Activated T-helper 1 cell treated with anti-CD3 and anti-CD28 coated beads, Interleukin-12 subunit alpha, Interleukin-12 subunit beta, Interleukin-2, Interleukin-4 antibody, amounts not matched to agents 30 ng/mL and 10 ng/mL and 1 ng/mL, durations not matched to agents 14 hours and 24 hours and 36 hours (primary cell): ENCODE data around the gene GJB1. TPM values are rescaled to one million over a fixed set of nuclear protein-coding genes. Genes with fewer than 3 reads are reported as not detected.
"Not testable (repeated sequence)": the region's sequence is repeated elsewhere in the genome, so short reads cannot be mapped to it uniquely, and the experiment has no call there.

Source experiments
- DNase-seq: peaks from one replicate; pipeline ENCODE4 v3.0.0; 2021; ENCODE audit warnings: low spot score
- H3K27ac Mint-ChIP-seq: one replicate; pipeline ENCODE4 v1.8.0; 2021; ENCODE audit warnings: mild to moderate bottlenecking, mixed read lengths
- H3K27me3 Mint-ChIP-seq: one replicate; pipeline ENCODE4 v1.8.0; 2022; ENCODE audit warnings: mild to moderate bottlenecking, moderate library complexity, mixed read lengths; ENCODE audit not compliant: insufficient read depth
- H3K36me3 Mint-ChIP-seq: one replicate; pipeline ENCODE4 v1.8.0; 2021; ENCODE audit warnings: low read depth, mixed read lengths
- H3K4me1 Mint-ChIP-seq: one replicate; pipeline ENCODE4 v1.8.0; 2021; ENCODE audit warnings: low read depth, mixed read lengths
- H3K4me3 Mint-ChIP-seq: one replicate; pipeline ENCODE4 v1.8.0; 2021; ENCODE audit warnings: mild to moderate bottlenecking, moderate library complexity, mixed read lengths
- H3K9me3 Mint-ChIP-seq: one replicate; pipeline ENCODE4 v1.8.0; 2021; ENCODE audit warnings: mixed read lengths
- intact Hi-C: fragments of 100-400 bp; cut with micrococcal nuclease; formaldehyde crosslinking; loops from one replicate; pipeline ENCODE4 v1.15.1; 2024
- total RNA-seq: library from RNA; stranded (reverse); gene quantifications from 2 replicates; pipeline ENCODE4 v1.2.3, GENCODE V29; 2022

GJB1 gene
- total RNA-seq, result not detected in 2 replicates

- no peaks in the 10 kb centered on the region for H3K36me3 Mint-ChIP-seq
- intact Hi-C loops, result no loop called here
- H3K4me3 Mint-ChIP-seq, result no peak within 1 kb of the TSS
- H3K9me3 Mint-ChIP-seq, result no peaks in the 10 kb centered on the region
- DNase-seq, result no peak
- no peaks in the 10 kb centered on the region for H3K4me1 Mint-ChIP-seq
- peaks cover 1% of the 10 kb centered on the region for H3K27me3 Mint-ChIP-seq
- no peak within 1 kb of the TSS for H3K27ac Mint-ChIP-seq
Observed at GRCh38 chrX:71222929-71223328, at the start of gene GJB1. Gene GJB1, plus strand, starts transcription at chrX:71223224. Its CDS starts 484 bp downstream, at chrX:71223708.

GRCh38 chrX:71173440-71173839 is 49.6 kb upstream of the GJB1 start:
- H3K9me3 Mint-ChIP-seq, result no peaks in the 10 kb centered on the region
- peaks cover 5% of the 10 kb centered on the region for H3K4me1 Mint-ChIP-seq
- H3K4me3 Mint-ChIP-seq, result no peak overlapping the region
- H3K36me3 Mint-ChIP-seq, result peaks cover 23% of the 10 kb centered on the region
- no peak overlapping the region for H3K27ac Mint-ChIP-seq
- no peaks in the 10 kb centered on the region for H3K27me3 Mint-ChIP-seq
- no peak for DNase-seq
- intact Hi-C loops, result no loop called here

- intact Hi-C loops, result loop anchor here (5.0 kb wide), 3 partner anchors 32 to 722 kb away; partner anchors contain the start of gene NLGN3
- Mint-ChIP-seq H3K4me3 (no peak overlapping the region), H3K27ac (no peak overlapping the region), H3K27me3 (no peaks in the 10 kb centered on the region), H3K4me1 (peaks cover 11% of the 10 kb centered on the region), H3K9me3 (no peaks in the 10 kb centered on the region), H3K36me3 (peaks cover 23% of the 10 kb centered on the region)
- DNase-seq, result no peak
Observed at GRCh38 chrX:71174795-71175194, 48.2 kb upstream of the GJB1 start.

GRCh38 chrX:71175531-71175930 is 47.5 kb upstream of the GJB1 start:
- Mint-ChIP-seq H3K36me3 (peaks cover 20% of the 10 kb centered on the region), H3K9me3 (no peaks in the 10 kb centered on the region), H3K27me3 (no peaks in the 10 kb centered on the region), H3K27ac (no peak overlapping the region), H3K4me1 (peaks cover 11% of the 10 kb centered on the region), H3K4me3 (no peak overlapping the region)
- no peak for DNase-seq
- intact Hi-C loops, result loop anchor here (5.0 kb wide), 3 partner anchors 33 to 723 kb away; partner anchors contain the start of gene NLGN3

DNA sequence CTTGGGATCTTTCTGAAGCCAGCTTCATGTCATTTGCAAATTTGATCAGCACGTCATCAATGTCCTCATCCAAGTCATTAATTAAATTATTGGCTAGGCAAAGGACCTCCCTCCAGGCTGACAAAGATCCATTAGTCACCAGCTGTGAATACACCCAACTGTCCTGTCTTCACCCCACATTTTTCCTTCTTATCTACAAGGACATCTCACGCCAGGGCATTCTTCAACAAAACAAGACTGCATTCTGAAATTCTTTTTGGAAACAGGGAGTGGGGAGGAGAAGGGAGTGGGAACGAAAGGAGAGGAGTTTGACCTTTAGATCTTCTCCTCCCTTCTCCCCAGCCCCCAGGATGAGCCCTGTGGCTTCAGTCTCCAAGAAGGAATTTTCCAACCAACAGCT is 45.7 kb upstream of the GJB1 start:
- Mint-ChIP-seq H3K4me3 (no peak overlapping the region), H3K36me3 (peaks cover 21% of the 10 kb centered on the region)
- intact Hi-C loops, result loop anchor here (5.0 kb wide), 3 partner anchors 35 to 725 kb away; partner anchors contain the start of gene NLGN3

GRCh38 chrX:71178908-71179307 is 44.1 kb upstream of the GJB1 start:
- Mint-ChIP-seq H3K36me3 (peaks cover 15% of the 10 kb centered on the region), H3K4me1 (peaks cover 26% of the 10 kb centered on the region), H3K9me3 (no peaks in the 10 kb centered on the region), H3K27ac (no peak overlapping the region), H3K4me3 (no peak overlapping the region), H3K27me3 (no peaks in the 10 kb centered on the region)
- intact Hi-C loops, result loop anchor here (1.0 to 5.0 kb wide), 5 partner anchors 37 to 727 kb away; partner anchors contain the start of gene NLGN3
- peak; percentile 13 for DNase-seq

More for the DNA sequence above, 45.7 kb upstream of the GJB1 start:
- DNase-seq, result no peak
- no peak overlapping the region for H3K27ac Mint-ChIP-seq
- H3K9me3 Mint-ChIP-seq, result no peaks in the 10 kb centered on the region
- H3K27me3 Mint-ChIP-seq, result no peaks in the 10 kb centered on the region
- H3K4me1 Mint-ChIP-seq, result peaks cover 19% of the 10 kb centered on the region

DNA sequence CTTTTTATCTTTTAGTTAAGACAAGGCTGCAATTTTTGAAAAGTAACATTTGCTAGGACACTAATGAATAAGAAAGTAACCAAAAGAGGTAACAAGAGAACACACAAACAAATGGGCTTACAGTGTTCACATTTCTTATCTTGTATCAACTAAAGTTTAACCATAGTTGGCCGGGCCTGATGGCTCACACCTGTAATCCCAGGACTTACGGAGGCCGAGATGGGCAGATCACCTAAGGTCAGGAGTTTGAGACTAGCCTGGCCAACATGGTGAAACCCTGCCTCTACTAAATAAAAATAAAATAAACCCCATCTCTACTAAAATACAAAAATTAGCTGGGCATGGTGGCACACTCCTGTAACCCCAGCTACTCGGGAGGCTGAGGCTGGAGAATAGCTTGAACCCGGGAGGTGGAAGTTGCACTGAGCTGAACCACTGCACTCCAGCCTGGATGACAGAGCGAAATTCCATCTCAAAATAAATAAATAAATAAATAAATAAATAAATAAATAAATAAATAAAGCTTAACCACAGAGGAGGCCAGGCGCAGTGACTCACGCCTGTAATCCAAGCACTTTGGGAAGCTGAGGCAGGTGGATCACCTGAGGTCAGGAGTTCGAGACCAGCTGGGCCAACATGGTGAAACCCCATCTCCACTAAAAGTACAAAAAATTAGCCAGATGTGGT is 42.3 kb upstream of the GJB1 start:
- Mint-ChIP-seq H3K4me3 (peak overlapping the region; percentile 39), H3K4me1 (peaks cover 21% of the 10 kb centered on the region), H3K36me3 (peaks cover 10% of the 10 kb centered on the region), H3K27ac (peak overlapping the region; percentile 23)
- not testable (repeated sequence) for H3K9me3 Mint-ChIP-seq, DNase-seq, H3K27me3 Mint-ChIP-seq
- intact Hi-C loops, result loop anchor here (5.0 kb wide), 1 partner anchor 442 kb away; no protein-coding TSS in a partner anchor

DNA sequence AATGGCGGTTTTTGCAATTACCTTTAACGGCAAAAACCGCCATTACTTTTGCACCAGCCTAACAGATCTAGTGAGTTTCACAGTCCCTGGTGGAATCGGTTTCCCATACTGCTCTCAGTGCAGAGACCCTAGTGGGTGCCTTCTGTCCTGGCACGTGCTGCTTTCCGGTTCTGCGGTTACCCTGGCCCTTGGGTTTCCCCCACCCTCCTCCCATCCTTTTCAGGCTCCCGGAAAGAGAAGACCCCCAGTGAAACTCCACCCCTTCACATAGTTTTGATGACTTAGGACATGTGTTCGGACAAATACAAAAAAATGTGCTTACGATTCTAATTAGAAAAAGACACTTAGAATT is 41.5 kb upstream of the GJB1 start:
- Mint-ChIP-seq H3K27me3 (no peaks in the 10 kb centered on the region), H3K36me3 (peaks cover 10% of the 10 kb centered on the region), H3K4me1 (peaks cover 22% of the 10 kb centered on the region), H3K27ac (peak overlapping the region; percentile 98), H3K4me3 (peak overlapping the region; percentile 91), H3K9me3 (no peaks in the 10 kb centered on the region)
- peak; percentile 29 for DNase-seq
- intact Hi-C loops, result loop anchor here (5.0 kb wide), 1 partner anchor 441 kb away; no protein-coding TSS in a partner anchor

DNA sequence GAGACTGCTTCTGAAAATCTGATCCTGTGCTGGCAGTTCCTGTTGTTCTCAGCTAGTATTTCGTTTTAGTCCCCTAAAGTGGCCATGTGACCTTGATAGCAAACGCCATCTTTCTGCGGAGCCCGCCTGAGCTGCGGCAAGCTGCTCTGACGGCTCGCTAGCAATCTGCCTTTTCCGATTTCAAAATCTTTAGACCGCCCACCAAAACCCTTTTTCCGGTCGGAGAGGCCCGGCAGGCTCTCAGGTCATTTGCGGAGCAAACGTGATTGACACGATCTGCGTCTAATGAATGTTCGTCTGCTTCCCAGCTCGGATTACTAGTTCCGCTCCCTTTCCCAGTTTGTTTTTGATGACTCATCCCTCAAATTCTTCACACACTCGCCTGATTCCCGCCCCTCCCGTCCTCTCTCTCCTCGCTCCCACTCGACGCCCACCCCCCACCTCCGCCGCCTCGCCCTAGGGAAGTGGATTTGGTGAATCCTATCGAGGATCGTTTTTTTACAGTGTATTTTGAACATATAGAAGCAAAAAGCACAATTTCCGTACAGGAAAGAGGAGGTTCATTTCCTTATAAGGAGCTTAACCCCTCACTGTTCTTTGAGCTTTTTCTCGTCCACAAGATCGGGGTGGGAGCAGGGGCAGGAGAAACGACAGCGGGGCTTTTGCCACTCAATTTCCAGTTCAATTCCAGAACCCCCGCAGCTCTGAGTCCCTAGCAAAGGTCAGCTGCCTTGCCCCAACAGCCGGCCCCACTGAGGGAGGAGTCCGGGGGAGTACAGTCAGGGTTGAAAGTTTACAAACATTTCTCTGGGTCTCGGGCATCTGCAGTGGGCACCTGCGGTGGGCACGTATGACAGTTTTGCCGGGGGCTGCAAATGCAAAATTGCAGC is 40.9 kb upstream of the GJB1 start:
- peak overlapping the region; percentile 98 for H3K27ac Mint-ChIP-seq
- DNase-seq, result peak; percentile 80
- no peaks in the 10 kb centered on the region for H3K9me3 Mint-ChIP-seq
- intact Hi-C loops, result loop anchor here (1.0 to 5.0 kb wide), 8 partner anchors 14 to 440 kb away; partner anchors contain the start of genes MED12, NONO, SNX12 and TAF1
- peaks cover 26% of the 10 kb centered on the region for H3K4me1 Mint-ChIP-seq
- H3K4me3 Mint-ChIP-seq, result peak overlapping the region; percentile 91
- H3K27me3 Mint-ChIP-seq, result no peaks in the 10 kb centered on the region
- H3K36me3 Mint-ChIP-seq, result peaks cover 6% of the 10 kb centered on the region

GRCh38 chrX:71182871-71183270 is 40.2 kb upstream of the GJB1 start:
- peak overlapping the region; percentile 91 for H3K4me3 Mint-ChIP-seq
- H3K4me1 Mint-ChIP-seq, result peaks cover 26% of the 10 kb centered on the region
- no peak for DNase-seq
- H3K36me3 Mint-ChIP-seq, result peaks cover 2% of the 10 kb centered on the region
- H3K27ac Mint-ChIP-seq, result peak overlapping the region; percentile 98
- no peaks in the 10 kb centered on the region for H3K9me3 Mint-ChIP-seq
- intact Hi-C loops, result loop anchor here (1.0 to 5.0 kb wide), 8 partner anchors 13 to 439 kb away; partner anchors contain the start of genes MED12, NONO, SNX12 and TAF1
- no peaks in the 10 kb centered on the region for H3K27me3 Mint-ChIP-seq

DNA sequence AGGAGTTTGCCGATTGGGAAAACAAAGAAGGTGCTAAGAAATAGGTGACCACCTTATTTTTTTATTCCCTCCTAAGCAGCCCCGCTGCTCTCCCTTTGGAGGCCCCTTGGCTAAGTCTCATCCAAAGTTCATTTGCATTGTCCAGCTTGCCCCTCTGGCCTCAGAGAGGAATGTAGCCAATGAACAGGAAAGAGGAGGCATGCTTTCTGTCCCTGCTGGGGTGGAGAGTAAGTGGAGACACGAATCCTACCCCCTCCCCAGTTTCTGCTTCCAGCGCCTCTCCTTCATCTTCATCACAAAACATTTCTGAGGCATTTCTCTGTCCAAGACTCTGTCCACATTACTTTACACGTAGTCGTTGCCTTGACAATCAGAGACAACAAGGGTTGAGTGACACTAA is 39.7 kb upstream of the GJB1 start:
- Mint-ChIP-seq H3K36me3 (peaks cover 2% of the 10 kb centered on the region), H3K27ac (no peak overlapping the region), H3K9me3 (no peaks in the 10 kb centered on the region), H3K4me1 (peaks cover 26% of the 10 kb centered on the region), H3K4me3 (no peak overlapping the region), H3K27me3 (no peaks in the 10 kb centered on the region)
- DNase-seq, result no peak
- intact Hi-C loops, result loop anchor here (5.0 kb wide), 1 partner anchor 439 kb away; no protein-coding TSS in a partner anchor

DNA sequence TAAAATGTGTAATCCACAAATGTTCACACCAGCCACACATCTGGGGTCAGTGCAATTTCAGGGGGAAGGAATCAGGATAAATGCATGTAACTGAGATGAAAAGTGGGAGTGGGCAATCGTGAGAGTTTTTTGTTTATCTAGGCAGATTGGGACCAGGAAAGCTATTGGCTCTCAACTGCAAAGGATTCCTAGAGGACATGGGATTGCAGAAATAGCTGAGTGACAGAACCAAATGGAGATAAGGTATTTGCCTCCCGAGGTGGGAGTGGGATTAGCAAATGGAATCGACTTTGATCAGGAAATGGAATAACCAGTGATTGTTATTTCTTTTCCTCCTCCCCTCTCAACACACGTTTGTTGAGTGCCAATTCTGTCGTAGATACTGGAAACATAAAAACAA is 38.9 kb upstream of the GJB1 start:
- intact Hi-C loops, result loop anchor here (5.0 kb wide), 1 partner anchor 438 kb away; no protein-coding TSS in a partner anchor
- H3K4me1 Mint-ChIP-seq, result peaks cover 23% of the 10 kb centered on the region
- no peaks in the 10 kb centered on the region for H3K9me3 Mint-ChIP-seq
- H3K27ac Mint-ChIP-seq, result no peak overlapping the region
- H3K4me3 Mint-ChIP-seq, result no peak overlapping the region
- peaks cover 2% of the 10 kb centered on the region for H3K36me3 Mint-ChIP-seq
- no peaks in the 10 kb centered on the region for H3K27me3 Mint-ChIP-seq
- no peak for DNase-seq
